Kidney epithelial cell (primary cell): ENCODE measurements around the gene CD63. TPM values are rescaled to one million over a fixed set of nuclear protein-coding genes. Genes with fewer than 3 reads are reported as not detected.
A peak's percentile ranks its signal among the peaks of the same experiment; 100 is the strongest.

Source experiments
- DNase-seq: peaks from one replicate; pipeline ENCODE4 v3.0.0-alpha.2; 2010; ENCODE audit warnings: low read depth
- H3K27me3 ChIP-seq: 2 replicates; pipeline ENCODE4 v1.6.0; 2011; ENCODE audit warnings: low read length; ENCODE audit not compliant: control insufficient read depth, insufficient read depth
- H3K36me3 ChIP-seq: 2 replicates; pipeline ENCODE4 v1.5.1; 2011; ENCODE audit warnings: low read length; ENCODE audit not compliant: control insufficient read depth, insufficient read depth
- H3K4me3 ChIP-seq: 2 replicates; pipeline ENCODE4 v1.5.1; 2011; ENCODE audit warnings: low read depth, mild to moderate bottlenecking, control low read depth, low read length
- CTCF ChIP-seq: IDR thresholded peaks from 2 replicates; pipeline ENCODE4 v1.5.1; 2011; ENCODE audit warnings: mild to moderate bottlenecking, moderate library complexity, low read length, control low read depth, inconsistent platforms; ENCODE audit not compliant: insufficient read depth, poor library complexity, severe bottlenecking
- total RNA-seq: library from RNA; depleted of rRNA; stranded (reverse); fragments of >200 nt; gene quantifications from 2 replicates; pipeline ENCODE4 v1.2.3, GENCODE V29; 2015

Gene CD63
- total RNA-seq, 1 donor from 2014 or later: 1,149 TPM

- H3K36me3 ChIP-seq: peaks cover 1% of the 10 kb centered on the region
- TF ChIP-seq CTCF: no peak
- no peak for DNase-seq
- H3K27me3 ChIP-seq: no peaks in the 10 kb centered on the region
- H3K4me3 ChIP-seq: no peak overlapping the region
These were observed 18.1 kb upstream of the CD63 start for GRCh38 chr12:55746913-55747231.

- Histone ChIP-seq H3K4me3 (no peak overlapping the region), H3K27me3 (no peaks in the 10 kb centered on the region), H3K36me3 (peaks cover under 1% of the 10 kb centered on the region)
- TF ChIP-seq CTCF: no peak
- DNase-seq: no peak
These were observed 17.5 kb upstream of the CD63 start for GRCh38 chr12:55746174-55746912.

- no peaks in the 10 kb centered on the region for H3K36me3 ChIP-seq
- DNase-seq: no peak
- H3K4me3 ChIP-seq: peak overlapping the region; percentile 26
- no peaks in the 10 kb centered on the region for H3K27me3 ChIP-seq
- TF ChIP-seq CTCF: no peak
These were observed 16.8 kb upstream of the CD63 start for GRCh38 chr12:55745361-55746173.

GRCh38 chr12:55744340-55745030, 15.7 kb upstream of the CD63 start:
- Histone ChIP-seq H3K4me3 (peak overlapping the region; percentile 84), H3K36me3 (no peaks in the 10 kb centered on the region), H3K27me3 (no peaks in the 10 kb centered on the region)
- no peak for TF ChIP-seq CTCF
- DNase-seq: no peak

- Histone ChIP-seq H3K27me3 (no peaks in the 10 kb centered on the region), H3K36me3 (no peaks in the 10 kb centered on the region), H3K4me3 (peak overlapping the region; percentile 84)
- DNase-seq: no peak
- TF ChIP-seq CTCF: no peak
These were observed 14.9 kb upstream of the CD63 start for GRCh38 chr12:55743406-55744339.
